Gastrocnemius medialis (tissue), 4 donors: Measurements from ENCODE around the gene BDKRB2. TPM values are rescaled to one million over a fixed set of nuclear protein-coding genes. Genes with fewer than 3 reads are reported as not detected.

Experiments
- ATAC-seq, 2 donors: fragments of 150-250 bp; one replicate each; pipeline ENCODE4 v1.9.1; 2016
- DNase-seq, 2 donors: peaks; one replicate each; pipeline ENCODE4 v3.0.0-alpha.2; 2019
- H3K27ac ChIP-seq, 4 donors: fragments of 200-600 bp; sonication (generic); 1 replicate in 1 of 4; 2 replicates in 3 of 4; pipeline ENCODE4 v1.5.1; 2016 to 2018; ENCODE audit warnings: mild to moderate bottlenecking in 2 of 4, moderate library complexity in 1 of 4
- H3K27me3 ChIP-seq, 3 donors: fragments of 200-600 bp; sonication (generic) in 2 of 3; 1 replicate in 1 of 3; 2 replicates in 2 of 3; pipeline versions ENCODE4 v1.5.1 to v1.6.0; 2016 to 2019; ENCODE audit warnings: mild to moderate bottlenecking in 1 of 3, moderate library complexity in 1 of 3
- H3K36me3 ChIP-seq, 2 donors: fragments of 200-600 bp; sonication (generic) in 1 of 2; one replicate each; pipeline ENCODE4 v1.5.1; 2017 to 2018
- H3K4me1 ChIP-seq, 2 donors: fragments of 200-600 bp; sonication (generic) in 1 of 2; one replicate each; pipeline ENCODE4 v1.5.1; 2016 to 2017; ENCODE audit warnings: mild to moderate bottlenecking in 2 of 2
- H3K4me3 ChIP-seq, 4 donors: fragments of 200-600 bp; sonication (generic) in 3 of 4; 1 replicate in 1 of 4; 2 replicates in 3 of 4; pipeline ENCODE4 v1.5.1; 2016 to 2019; ENCODE audit warnings: mild to moderate bottlenecking in 2 of 4
- H3K9me3 ChIP-seq, 3 donors: fragments of 200-600 bp; sonication (generic) in 2 of 3; 1 replicate in 1 of 3; 2 replicates in 2 of 3; pipeline ENCODE4 v1.5.1; 2016 to 2019
- CTCF ChIP-seq, 5 experiments: fragments of 450-650 bp in 3 of 5; fragments of 200-600 bp in 2 of 5; sonication (generic) in 2 of 5; IDR thresholded peaks in 4 of 5; conservative IDR thresholded peaks in 1 of 5; 1 replicate in 4 of 5; 2 replicates in 1 of 5; pipeline ENCODE4 v1.5.1; 2016 to 2019; ENCODE audit warnings: antibody characterized with exemption in 5 of 5, mild to moderate bottlenecking in 3 of 5, moderate library complexity in 3 of 5
- POLR2A ChIP-seq, 2 donors: fragments of 450-650 bp; IDR thresholded peaks; one replicate each; pipeline ENCODE4 v1.6.1; 2017; ENCODE audit warnings: antibody characterized with exemption in 2 of 2, mild to moderate bottlenecking in 2 of 2, moderate library complexity in 2 of 2
- in situ Hi-C, 4 donors: fragments of 200-750 bp; cut with MboI; loops; one replicate each; pipeline versions ENCODE4 v1.15.0 to v1.8.0; 2017; ENCODE audit warnings: low sequenced_read_pairs in 4 of 4
- intact Hi-C: fragments of 100-400 bp; cut with DNase I; formaldehyde crosslinking; loops from one replicate; pipeline ENCODE4 v1.15.1; 2023; ENCODE audit warnings: low total_unique reads
- total RNA-seq, 4 donors: library from RNA; depleted of rRNA; stranded (reverse); fragments of >200 nt; gene quantifications; one replicate each; pipeline versions ENCODE4 v1.1.0 to v1.2.3, GENCODE V29; 2016

BDKRB2 gene
- total RNA-seq, 4 donors from 2014 or later, result 0.10 to 1.3 (median 0.89) TPM

DNA sequence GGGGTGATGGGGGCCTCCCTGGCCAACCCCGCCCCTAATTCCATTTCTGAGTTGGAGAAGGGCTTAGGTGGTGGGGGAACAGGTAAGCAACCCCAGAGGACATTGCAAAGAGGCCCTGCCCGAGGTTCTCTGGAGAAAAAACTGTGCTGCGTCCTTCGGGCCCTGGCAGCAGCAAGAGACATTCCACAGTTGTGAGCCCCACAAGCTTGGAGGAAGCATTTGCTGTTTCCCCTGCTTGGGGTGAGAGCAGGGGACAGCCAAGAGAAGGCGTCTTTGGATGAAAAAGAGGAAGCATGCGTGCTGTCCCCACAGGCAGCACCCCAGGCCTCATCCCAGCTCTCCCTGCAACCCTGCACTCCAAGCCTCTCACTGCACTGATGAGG lies 1.3 kb downstream of the BDKRB2 start:
- H3K9me3 ChIP-seq, result no peaks in the 10 kb centered on the region
- in situ Hi-C loops, result no loop called here
- intact Hi-C loops, result no loop called here
- H3K4me3 ChIP-seq, result no peak overlapping the region
- H3K27me3 ChIP-seq, result peaks cover 0 to 8% (median 5%) of the 10 kb centered on the region in 3 donors
- DNase-seq (no peak), ATAC-seq (no peak)
- TF ChIP-seq CTCF (IDR thresholded peaks at IDR 0.05 in 4 of 5, conservative IDR thresholded peaks at IDR 0.05 in 1 of 5) (no peak), POLR2A (IDR thresholded peaks at IDR 0.05) (no peak)
- no peak overlapping the region for H3K27ac ChIP-seq
- no peaks in the 10 kb centered on the region for H3K36me3 ChIP-seq
- H3K4me1 ChIP-seq, result peaks cover 7 to 10% of the 10 kb centered on the region in 2 donors

DNA sequence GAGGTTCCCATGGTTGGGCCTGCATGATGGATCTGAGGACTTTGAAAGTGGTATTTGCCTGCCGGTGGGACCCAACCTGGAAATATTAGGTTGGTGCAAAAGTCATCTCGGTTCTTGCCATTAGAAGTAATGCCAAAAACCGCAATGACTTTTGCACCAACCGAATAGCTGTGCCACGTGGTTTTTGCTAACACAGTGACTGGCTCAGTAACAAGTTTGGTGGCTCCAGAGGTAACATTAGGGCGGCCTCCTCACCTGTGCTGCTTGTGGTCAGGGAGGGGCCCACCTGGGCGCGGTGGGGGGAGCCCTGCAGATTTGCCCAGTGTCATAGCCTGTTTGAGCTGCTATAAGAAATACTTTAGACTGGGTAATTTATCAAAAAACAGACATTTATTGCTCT lies 1.8 kb downstream of the BDKRB2 start:
- no peak for TF ChIP-seq CTCF (IDR thresholded peaks at IDR 0.05 in 4 of 5, conservative IDR thresholded peaks at IDR 0.05 in 1 of 5)
- TF ChIP-seq POLR2A (IDR thresholded peaks at IDR 0.05), result no peak

DNA sequence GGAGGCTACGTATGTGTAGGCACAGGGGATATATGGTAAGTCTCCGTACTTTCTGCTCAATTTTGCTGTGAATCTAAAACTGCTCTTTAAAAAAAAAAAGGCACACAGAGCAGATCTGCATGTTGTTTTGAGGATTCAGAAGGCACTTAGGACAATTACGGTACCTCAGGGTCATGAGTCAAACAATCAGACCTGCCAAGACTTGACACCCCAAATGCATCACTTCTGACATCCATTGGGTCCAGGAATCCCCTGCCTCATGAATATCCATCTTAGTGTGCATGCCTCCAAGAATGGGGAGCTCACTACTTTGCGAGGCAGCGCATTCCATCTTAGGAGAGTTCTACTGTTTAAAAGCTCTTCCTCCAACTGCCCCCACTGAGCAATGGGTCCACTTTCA lies 3.0 kb downstream of the BDKRB2 start:
- H3K27ac ChIP-seq, result no peak overlapping the region
- no peak for DNase-seq

More for the DNA sequence above, 1.8 kb downstream of the BDKRB2 start:
- ATAC-seq (no peak), DNase-seq (no peak)
- in situ Hi-C loops (no loop called here), intact Hi-C loops (no loop called here)
- no peak overlapping the region for H3K27ac ChIP-seq
- H3K4me1 ChIP-seq, result peaks cover 7 to 10% of the 10 kb centered on the region in 2 donors
- peaks cover 0 to 8% (median 5%) of the 10 kb centered on the region in 3 donors for H3K27me3 ChIP-seq
- H3K36me3 ChIP-seq, result no peaks in the 10 kb centered on the region
- H3K4me3 ChIP-seq, result no peak overlapping the region
- H3K9me3 ChIP-seq, result no peaks in the 10 kb centered on the region

GRCh38 chr14:96208739-96209138 lies 4.1 kb downstream of the BDKRB2 start:
- in situ Hi-C loops (no loop called here), intact Hi-C loops (no loop called here)
- H3K9me3 ChIP-seq, result no peaks in the 10 kb centered on the region
- H3K4me1 ChIP-seq, result peaks cover 7 to 10% of the 10 kb centered on the region in 2 donors
- ATAC-seq, result no peak
- H3K27ac ChIP-seq, result no peak overlapping the region
- no peaks in the 10 kb centered on the region for H3K36me3 ChIP-seq
- H3K27me3 ChIP-seq, result peaks cover 0 to 2% (median 1%) of the 10 kb centered on the region in 3 donors
- DNase-seq, result no peak
- no peak for TF ChIP-seq POLR2A (IDR thresholded peaks at IDR 0.05)
- TF ChIP-seq CTCF (IDR thresholded peaks at IDR 0.05 in 4 of 5, conservative IDR thresholded peaks at IDR 0.05 in 1 of 5), result no peak
- no peak overlapping the region for H3K4me3 ChIP-seq

More for the DNA sequence above, 3.0 kb downstream of the BDKRB2 start:
- in situ Hi-C loops (no loop called here), intact Hi-C loops (no loop called here)
- Histone ChIP-seq H3K4me3 (no peak overlapping the region), H3K9me3 (no peaks in the 10 kb centered on the region), H3K27me3 (peaks cover 0 to 7% (median 2%) of the 10 kb centered on the region in 3 donors), H3K36me3 (no peaks in the 10 kb centered on the region), H3K4me1 (peaks cover 7 to 10% of the 10 kb centered on the region in 2 donors)
- no peak for TF ChIP-seq POLR2A (IDR thresholded peaks at IDR 0.05)
- no peak for TF ChIP-seq CTCF (IDR thresholded peaks at IDR 0.05 in 4 of 5, conservative IDR thresholded peaks at IDR 0.05 in 1 of 5)
- no peak for ATAC-seq

- H3K36me3 ChIP-seq, result no peaks in the 10 kb centered on the region
Measured at GRCh38 chr14:96212140-96212539, 7.5 kb downstream of the BDKRB2 start.

More at GRCh38 chr14:96212140-96212539, 7.5 kb downstream of the BDKRB2 start:
- TF ChIP-seq CTCF (IDR thresholded peaks at IDR 0.05 in 4 of 5, conservative IDR thresholded peaks at IDR 0.05 in 1 of 5) (no peak), POLR2A (IDR thresholded peaks at IDR 0.05) (no peak)
- DNase-seq, result no peak
- no peak for ATAC-seq
- Histone ChIP-seq H3K4me3 (no peak overlapping the region), H3K27me3 (no peaks in the 10 kb centered on the region), H3K27ac (no peak overlapping the region), H3K9me3 (no peaks in the 10 kb centered on the region), H3K4me1 (no peaks in the 10 kb centered on the region)
- in situ Hi-C loops (no loop called here), intact Hi-C loops (no loop called here)
